MM.1S (cell line): Measurements from ENCODE around the gene RBSN.

ENCODE experiments used
- DNase-seq: peaks from one replicate; pipeline ENCODE4 v3.0.0-alpha.2; 2015
- H2AFZ ChIP-seq: fragments of 300-600 bp; sonication (generic); 2 replicates; pipeline ENCODE4 v1.6.0; 2016; ENCODE audit warnings: antibody characterized with exemption, low read length
- H3F3A ChIP-seq: fragments of 300-600 bp; sonication (generic); 2 replicates; pipeline ENCODE4 v1.6.1; 2016; ENCODE audit warnings: mild to moderate bottlenecking, antibody characterized with exemption, low read length, moderate library complexity, mixed read lengths; ENCODE audit not compliant: insufficient read depth
- H3K27ac ChIP-seq: fragments of 300-600 bp; sonication (generic); 2 replicates; pipeline ENCODE4 v1.5.1; 2016; ENCODE audit warnings: mild to moderate bottlenecking, low read length
- H3K27me3 ChIP-seq: fragments of 300-600 bp; sonication (generic); replicated peaks from 2 replicates; pipeline ENCODE4 v1.6.0; 2016; ENCODE audit warnings: low read length; ENCODE audit not compliant: insufficient read depth
- H3K36me3 ChIP-seq: fragments of 300-600 bp; sonication (generic); replicated peaks from 2 replicates; pipeline ENCODE4 v1.6.1; 2016; ENCODE audit warnings: mild to moderate bottlenecking, low read length, mixed read lengths; ENCODE audit not compliant: insufficient read depth
- H3K4me1 ChIP-seq: fragments of 300-600 bp; sonication (generic); 2 replicates; pipeline ENCODE4 v1.6.1; 2016; ENCODE audit warnings: low read length, mixed read lengths
- H3K4me2 ChIP-seq: fragments of 300-600 bp; sonication (generic); 2 replicates; pipeline ENCODE4 v1.6.0; 2016; ENCODE audit warnings: low read depth, low read length
- H3K4me3 ChIP-seq: fragments of 300-600 bp; sonication (generic); 2 replicates; pipeline ENCODE4 v1.5.1; 2016; ENCODE audit warnings: low read length, mixed read lengths
- H3K79me2 ChIP-seq: fragments of 300-600 bp; sonication (generic); 2 replicates; pipeline ENCODE4 v1.6.1; 2016; ENCODE audit warnings: mixed run types, low read length, mixed read lengths
- H3K9ac ChIP-seq: fragments of 300-600 bp; sonication (generic); 2 replicates; pipeline ENCODE4 v1.6.1; 2016; ENCODE audit warnings: low read length, mixed read lengths
- H3K9me2 ChIP-seq: fragments of 300-600 bp; sonication (generic); replicated peaks from 2 replicates; pipeline ENCODE4 v1.6.1; 2016; ENCODE audit warnings: mild to moderate bottlenecking, low read length, mixed read lengths; ENCODE audit not compliant: insufficient read depth
- H3K9me3 ChIP-seq: fragments of 300-600 bp; sonication (generic); replicated peaks from 2 replicates; pipeline ENCODE4 v1.6.1; 2016; ENCODE audit warnings: mild to moderate bottlenecking, low read length, mixed read lengths; ENCODE audit not compliant: insufficient read depth
- H4K20me1 ChIP-seq: fragments of 300-600 bp; sonication (generic); 2 replicates; pipeline ENCODE4 v1.6.1; 2016; ENCODE audit warnings: mild to moderate bottlenecking, low read length, moderate library complexity, mixed read lengths; ENCODE audit not compliant: insufficient read depth
- EZH2 ChIP-seq: fragments of 300-600 bp; sonication (generic); optimal IDR thresholded peaks from 2 replicates; pipeline ENCODE3; 2017; ENCODE audit warnings: low read depth, mild to moderate bottlenecking, antibody characterized with exemption, low read length, mixed read lengths
- EZH2phosphoT487 ChIP-seq: fragments of 300-600 bp; sonication (generic); IDR thresholded peaks from 2 replicates; pipeline ENCODE4 v1.6.1; 2018; ENCODE audit warnings: antibody characterized with exemption, low read length
- TF ChIP-seq, protein P1 (sequence below): fragments of 300-600 bp; sonication (generic); IDR thresholded peaks from 2 replicates; pipeline ENCODE4 v1.5.1; 2016; ENCODE audit warnings: antibody characterized with exemption, low read length, mixed read lengths

The RBSN gene

DNA sequence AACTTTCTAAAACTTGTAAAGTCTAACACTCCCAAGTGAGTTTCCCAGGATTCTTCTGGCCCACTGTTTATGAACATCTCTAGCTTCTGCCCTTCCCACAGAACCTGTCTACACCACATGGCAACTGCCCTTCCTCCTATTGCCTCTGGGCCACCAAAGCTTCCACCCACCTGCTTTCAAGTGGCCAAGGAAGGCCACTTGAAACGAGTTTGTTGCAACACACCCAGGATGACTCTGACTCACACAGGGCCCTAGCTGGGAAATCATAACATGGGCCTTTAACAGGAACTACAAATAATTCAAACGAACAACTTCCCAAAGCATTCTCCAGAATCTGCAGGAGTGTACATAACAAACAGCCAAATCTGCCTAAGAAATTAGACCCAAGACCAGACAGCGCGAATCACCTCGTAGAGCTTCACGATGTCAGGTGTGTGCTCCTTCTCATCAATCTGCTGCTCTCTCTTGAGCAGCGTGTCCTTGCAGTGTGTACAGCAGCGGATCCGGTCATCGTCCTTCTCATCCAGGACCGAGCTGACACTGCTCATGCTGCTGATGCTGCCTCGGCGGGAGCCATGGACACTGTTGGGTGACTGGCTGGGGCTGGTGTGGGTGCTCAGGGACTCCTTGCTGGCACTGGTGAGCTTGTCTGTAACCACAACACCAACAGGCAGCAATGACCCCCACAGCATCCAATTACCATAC lies 16.8 kb downstream of the RBSN start:
- no peaks in the 10 kb centered on the region for H4K20me1 ChIP-seq
- H3K4me1 ChIP-seq: peaks cover 3% of the 10 kb centered on the region; the same call in 1 of the 2 replicates
- no peaks in the 10 kb centered on the region for H3K9me3 ChIP-seq
- no peaks in the 10 kb centered on the region for H3F3A ChIP-seq
- no peak overlapping the region for H3K4me2 ChIP-seq
- no peak overlapping the region for H3K4me3 ChIP-seq
- no peak overlapping the region for H2AFZ ChIP-seq
- H3K27me3 ChIP-seq: no peaks in the 10 kb centered on the region
- peaks cover 11% of the 10 kb centered on the region; the same call in 1 of the 2 replicates for H3K36me3 ChIP-seq
- no peak overlapping the region for H3K27ac ChIP-seq
- no peak overlapping the region for H3K9ac ChIP-seq
- H3K9me2 ChIP-seq: no peaks in the 10 kb centered on the region
- DNase-seq: no peak
- TF ChIP-seq EZH2phosphoT487 (no peak), EZH2 (no peak)
- TF ChIP-seq, protein P1, sequence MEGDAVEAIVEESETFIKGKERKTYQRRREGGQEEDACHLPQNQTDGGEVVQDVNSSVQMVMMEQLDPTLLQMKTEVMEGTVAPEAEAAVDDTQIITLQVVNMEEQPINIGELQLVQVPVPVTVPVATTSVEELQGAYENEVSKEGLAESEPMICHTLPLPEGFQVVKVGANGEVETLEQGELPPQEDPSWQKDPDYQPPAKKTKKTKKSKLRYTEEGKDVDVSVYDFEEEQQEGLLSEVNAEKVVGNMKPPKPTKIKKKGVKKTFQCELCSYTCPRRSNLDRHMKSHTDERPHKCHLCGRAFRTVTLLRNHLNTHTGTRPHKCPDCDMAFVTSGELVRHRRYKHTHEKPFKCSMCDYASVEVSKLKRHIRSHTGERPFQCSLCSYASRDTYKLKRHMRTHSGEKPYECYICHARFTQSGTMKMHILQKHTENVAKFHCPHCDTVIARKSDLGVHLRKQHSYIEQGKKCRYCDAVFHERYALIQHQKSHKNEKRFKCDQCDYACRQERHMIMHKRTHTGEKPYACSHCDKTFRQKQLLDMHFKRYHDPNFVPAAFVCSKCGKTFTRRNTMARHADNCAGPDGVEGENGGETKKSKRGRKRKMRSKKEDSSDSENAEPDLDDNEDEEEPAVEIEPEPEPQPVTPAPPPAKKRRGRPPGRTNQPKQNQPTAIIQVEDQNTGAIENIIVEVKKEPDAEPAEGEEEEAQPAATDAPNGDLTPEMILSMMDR: no peak
- H3K79me2 ChIP-seq: no peaks in the 10 kb centered on the region

GRCh38 chr3:15079091-15079490 lies 19.9 kb downstream of the RBSN start:
- no peak for DNase-seq
- Histone ChIP-seq H2AFZ (no peak overlapping the region), H3K4me3 (no peak overlapping the region), H3K9me2 (no peaks in the 10 kb centered on the region), H3K4me2 (no peak overlapping the region), H3K4me1 (peaks cover 3% of the 10 kb centered on the region; the same call in 1 of the 2 replicates), H3K9ac (no peak overlapping the region), H3F3A (no peaks in the 10 kb centered on the region), H3K36me3 (peaks cover 11% of the 10 kb centered on the region; the same call in 1 of the 2 replicates), H3K27me3 (no peaks in the 10 kb centered on the region), H4K20me1 (no peaks in the 10 kb centered on the region), H3K27ac (no peak overlapping the region), H3K9me3 (no peaks in the 10 kb centered on the region), H3K79me2 (no peaks in the 10 kb centered on the region)
- TF ChIP-seq EZH2: no peak

DNA sequence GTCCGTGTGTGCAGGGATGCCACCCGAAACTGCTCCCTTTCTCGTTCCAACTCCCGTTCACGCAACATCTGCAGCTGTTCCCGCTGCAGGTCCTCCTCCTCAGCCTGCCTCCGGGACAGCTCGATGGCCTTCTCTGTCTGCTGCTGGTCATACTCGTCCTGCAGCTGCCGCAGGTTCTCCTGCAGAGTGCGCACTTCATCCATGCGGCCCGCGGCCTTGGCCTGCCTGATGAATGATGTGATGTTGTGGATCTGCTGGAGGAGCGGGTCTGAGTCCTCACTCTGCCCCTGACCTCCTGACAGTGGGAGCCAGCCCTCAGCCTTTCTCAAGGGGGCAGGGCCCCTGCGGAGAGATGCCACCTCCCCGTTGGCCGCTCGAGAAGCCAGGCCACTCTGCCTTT lies 24.4 kb downstream of the RBSN start:
- Histone ChIP-seq H3K4me1 (peaks cover 3% of the 10 kb centered on the region; the same call in 1 of the 2 replicates), H3K36me3 (0 out of 2 replicates have a peak, but pooled peaks cover 7% of the 10 kb centered on the region), H3K27me3 (no peaks in the 10 kb centered on the region), H3K9ac (no peak overlapping the region), H3K4me2 (no peak overlapping the region), H3K9me3 (no peaks in the 10 kb centered on the region), H3F3A (no peaks in the 10 kb centered on the region), H4K20me1 (no peaks in the 10 kb centered on the region), H3K27ac (no peak overlapping the region), H2AFZ (no peak overlapping the region), H3K4me3 (no peak overlapping the region), H3K79me2 (no peaks in the 10 kb centered on the region), H3K9me2 (no peaks in the 10 kb centered on the region)
- TF ChIP-seq, protein P1: no peak
- TF ChIP-seq EZH2: no peak
- no peak for TF ChIP-seq EZH2phosphoT487
- DNase-seq: no peak

DNA sequence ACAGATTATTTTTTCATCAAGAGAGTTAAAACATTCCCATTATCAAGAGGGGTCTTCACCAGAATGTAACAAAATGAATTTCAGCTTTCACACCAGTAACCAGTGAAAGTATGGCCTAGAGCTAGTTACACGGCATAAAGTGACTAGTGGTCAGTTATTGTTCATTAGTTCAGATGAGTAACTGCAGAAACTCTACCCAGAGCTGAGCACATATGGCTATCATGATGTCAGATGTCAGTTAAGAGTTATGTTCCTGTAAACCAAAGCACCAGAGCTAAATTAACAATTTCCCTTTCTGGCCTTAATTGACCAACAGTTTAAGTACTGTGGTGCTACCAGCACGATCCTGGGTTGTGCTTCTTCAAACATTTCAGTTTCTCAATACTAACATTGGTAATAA lies 27.2 kb downstream of the RBSN start:
- DNase-seq: no peak
- no peaks in the 10 kb centered on the region for H3K9me3 ChIP-seq
- H3K36me3 ChIP-seq: no peaks in the 10 kb centered on the region
- H3K4me3 ChIP-seq: no peak overlapping the region
- H3K79me2 ChIP-seq: no peaks in the 10 kb centered on the region
- TF ChIP-seq, protein P1: no peak
- no peak for TF ChIP-seq EZH2phosphoT487
- TF ChIP-seq EZH2: no peak
- no peak overlapping the region for H3K4me2 ChIP-seq
- no peaks in the 10 kb centered on the region for H3F3A ChIP-seq
- no peaks in the 10 kb centered on the region for H3K27me3 ChIP-seq
- no peak overlapping the region for H3K27ac ChIP-seq
- H2AFZ ChIP-seq: no peak overlapping the region
- H3K9me2 ChIP-seq: no peaks in the 10 kb centered on the region
- H3K9ac ChIP-seq: no peak overlapping the region
- H4K20me1 ChIP-seq: no peaks in the 10 kb centered on the region
- no peaks in the 10 kb centered on the region for H3K4me1 ChIP-seq
